HG03432 (cell line): ENCODE results near the gene MIF.
"Not testable (repeated sequence)": the region's sequence is repeated elsewhere in the genome, so short reads cannot be mapped to it uniquely, and the experiment has no call there.

Experiments used
- ATAC-seq: cut with Tn5 transposase; IDR thresholded peaks from one replicate; pipeline ENCODE4 v1.9.1; 2021; ENCODE audit warnings: mild to moderate bottlenecking, moderate library complexity; ENCODE audit not compliant: unreplicated experiment

MIF gene

GRCh38 chr22:23938328-23939016 lies 44.3 kb downstream of the MIF start:
- ATAC-seq = no peak

GRCh38 chr22:23939017-23939357 lies 44.8 kb downstream of the MIF start:
- ATAC-seq = no peak

- not testable (repeated sequence) for ATAC-seq
These were observed 46.0 kb downstream of the MIF start for GRCh38 chr22:23940166-23940565.
